IMR-90 (cell line): ENCODE measurements around the gene THEM5. TPM values are rescaled to one million over a fixed set of nuclear protein-coding genes. Genes with fewer than 3 reads are reported as not detected.

ENCODE experiments used
- ATAC-seq: fragments of 200-7000 bp; cut with Tn5 transposase; 2 replicates; pipeline ENCODE4 v1.9.1; 2020; ENCODE audit warnings: low read depth, mild to moderate bottlenecking, moderate library complexity
- BruUV-seq: library from RNA; stranded (reverse); fragments of 400-500 nt; replicated peaks from 2 replicates; lab custom pipeline; 2021; lab: Mats Ljungman, UMichigan
- CTCF ChIA-PET: fragments of 300-600 bp; formaldehyde crosslinking; extraction: SDS; loops from one replicate; lab custom pipeline; 2021; ENCODE audit warnings: antibody characterized with exemption; lab: Yijun Ruan, JAX
- POLR2A ChIA-PET: fragments of 300-600 bp; sonication (Branson Sonifier 250); formaldehyde crosslinking; loops from one replicate; lab custom pipeline; 2022; ENCODE audit warnings: antibody characterized with exemption; ENCODE audit not compliant: unreplicated experiment; lab: Charles Lee
- DNase-seq: peaks from one replicate; pipeline ENCODE4 v3.0.0; 2013
- H2AFZ ChIP-seq: replicated peaks from 2 replicates; pipeline ENCODE3; 2013; ENCODE audit warnings: low read length, mild to moderate bottlenecking; ENCODE audit not compliant: poor library complexity
- H2AK5ac ChIP-seq: 2 replicates; pipeline ENCODE4 v1.6.1; 2013; ENCODE audit warnings: low read depth, low read length, inconsistent platforms
- H2AK9ac ChIP-seq: replicated peaks from 2 replicates; pipeline ENCODE3; 2013; ENCODE audit warnings: mild to moderate bottlenecking, low read depth, low read length, moderate library complexity; ENCODE audit not compliant: poor library complexity
- H2BK120ac ChIP-seq: 2 replicates; pipeline ENCODE4 v1.6.1; 2013; ENCODE audit warnings: low read depth, low read length, inconsistent platforms
- H2BK15ac ChIP-seq: 3 replicates; pipeline ENCODE4 v1.6.1; 2013; ENCODE audit warnings: low read depth, low read length, inconsistent platforms
- H2BK20ac ChIP-seq: 2 replicates; pipeline ENCODE4 v1.6.1; 2013; ENCODE audit warnings: low read depth, mild to moderate bottlenecking, inconsistent platforms, low read length, moderate library complexity
- H2BK5ac ChIP-seq: 2 replicates; pipeline ENCODE4 v1.6.1; 2013; ENCODE audit warnings: mild to moderate bottlenecking, low read depth, low read length, inconsistent platforms; ENCODE audit not compliant: poor library complexity, severe bottlenecking
- H3K14ac ChIP-seq: replicated peaks from 2 replicates; pipeline ENCODE4 v1.6.1; 2013; ENCODE audit warnings: low read depth, low read length, inconsistent platforms
- H3K18ac ChIP-seq: 2 replicates; pipeline ENCODE4 v1.6.1; 2013; ENCODE audit warnings: low read depth, low read length, control low read depth
- H3K23ac ChIP-seq: 2 replicates; pipeline ENCODE4 v1.6.1; 2013; ENCODE audit warnings: low read depth, low read length, inconsistent platforms
- H3K27ac ChIP-seq: 2 replicates; pipeline ENCODE4 v1.5.1; 2013; ENCODE audit warnings: mild to moderate bottlenecking, control low read depth, low read length; ENCODE audit not compliant: insufficient read depth
- H3K27me3 ChIP-seq: 2 replicates; pipeline ENCODE4 v1.6.1; 2013; ENCODE audit warnings: low read length; ENCODE audit not compliant: control insufficient read depth, insufficient read depth
- H3K36me3 ChIP-seq: 2 replicates; pipeline ENCODE4 v1.6.1; 2013; ENCODE audit warnings: low read length, mixed read lengths; ENCODE audit not compliant: control insufficient read depth, insufficient read depth
- H3K4ac ChIP-seq: 2 replicates; pipeline ENCODE4 v1.6.1; 2013; ENCODE audit warnings: low read depth, low read length, inconsistent platforms
- H3K4me1 ChIP-seq: 2 replicates; pipeline ENCODE4 v1.6.1; 2013; ENCODE audit warnings: low read length, mixed read lengths; ENCODE audit not compliant: control insufficient read depth, insufficient read depth
- H3K4me2 ChIP-seq: 2 replicates; pipeline ENCODE4 v1.6.1; 2013; ENCODE audit warnings: low read depth, mild to moderate bottlenecking, control low read depth, low read length, moderate library complexity
- H3K4me3 ChIP-seq: 2 replicates; pipeline ENCODE4 v1.5.1; 2013; ENCODE audit warnings: low read depth, mild to moderate bottlenecking, control low read depth, low read length, moderate library complexity; ENCODE audit not compliant: insufficient read depth
- H3K56ac ChIP-seq: 2 replicates; pipeline ENCODE4 v1.6.1; 2013; ENCODE audit warnings: low read length, inconsistent platforms; ENCODE audit not compliant: insufficient read depth; ENCODE audit errors: extremely low read depth
- H3K79me1 ChIP-seq, 2 experiments: 2 replicates each; pipeline ENCODE4 v1.6.1; 2013; ENCODE audit warnings: low read length in 2 of 2, inconsistent platforms in 1 of 2, low read depth in 1 of 2
- H3K9ac ChIP-seq: 2 replicates; pipeline ENCODE4 v1.6.1; 2013; ENCODE audit warnings: low read depth, low read length, control low read depth
- H3K9me1 ChIP-seq: 2 replicates; pipeline ENCODE4 v1.6.1; 2013; ENCODE audit warnings: low read length, inconsistent platforms; ENCODE audit not compliant: insufficient read depth
- H3K9me3 ChIP-seq: 2 replicates; pipeline ENCODE4 v1.6.1; 2013; ENCODE audit warnings: low read length; ENCODE audit not compliant: control insufficient read depth, insufficient read depth
- H4K20me1 ChIP-seq: 2 replicates; pipeline ENCODE4 v1.6.1; 2013; ENCODE audit warnings: low read length, inconsistent platforms; ENCODE audit not compliant: insufficient read depth
- H4K5ac ChIP-seq: 2 replicates; pipeline ENCODE4 v1.6.1; 2013; ENCODE audit warnings: mild to moderate bottlenecking, low read depth, low read length, control low read depth
- H4K8ac ChIP-seq, 2 experiments: 2 replicates each; pipeline ENCODE4 v1.6.1; 2013; ENCODE audit warnings: low read depth in 2 of 2, low read length in 2 of 2, control low read depth in 1 of 2, inconsistent platforms in 1 of 2
- H4K91ac ChIP-seq: 2 replicates; pipeline ENCODE4 v1.6.1; 2013; ENCODE audit warnings: low read depth, low read length, inconsistent platforms; ENCODE audit not compliant: insufficient read depth
- MAFK ChIP-seq: IDR thresholded peaks from 2 replicates; pipeline ENCODE4 v1.6.1; 2012; ENCODE audit warnings: low read depth, low read length, improper control_type of control experiment
- NFE2L2 ChIP-seq: fragments of 150-350 bp; IDR thresholded peaks from 2 replicates; pipeline ENCODE4 v1.6.1; 2016; ENCODE audit warnings: low read depth, mild to moderate bottlenecking, low read length
- WGBS, 2 experiments: methylation state at CpG; one replicate each; pipeline versions ENCODE4 v1.1.5 to v1.1.7; 2013; ENCODE audit warnings: missing lambda C conversion rate in 2 of 2; ENCODE audit not compliant: insufficient read length in 1 of 2; ENCODE audit errors: extremely low coverage in 2 of 2; 5-methylcytosine and 5-hydroxymethylcytosine counted together
- dilution Hi-C: fragments of 300-500 bp; cut with HindIII; formaldehyde crosslinking; loops from one replicate; pipeline ENCODE4 v1.14.3; 2018; ENCODE audit warnings: low sequenced_read_pairs; ENCODE audit not compliant: unreplicated experiment
- in situ Hi-C: fragments of 300-500 bp; cut with MboI; formaldehyde crosslinking; loops from 3 replicates; pipeline ENCODE4 v1.14.3; 2019; ENCODE audit warnings: low sequenced_read_pairs, inconsistent platforms, mixed read lengths
- intact Hi-C: fragments of 100-400 bp; cut with micrococcal nuclease; formaldehyde crosslinking; loops from 2 replicates; pipeline ENCODE4 v1.10.0; 2022
- polyA plus RNA-seq, 3 experiments: library from polyadenylated mRNA; depleted of rRNA; stranded (reverse); fragments of >200 nt; gene quantifications; 2 replicates each; pipeline ENCODE4 v1.2.3, GENCODE V29; 2012; ENCODE audit warnings: low replicate concordance in 1 of 3
- total RNA-seq: library from RNA; depleted of rRNA; stranded (reverse); fragments of >200 nt; gene quantifications from 2 replicates; pipeline ENCODE4 v1.2.3, GENCODE V29; 2012

THEM5 gene
- total and polyA plus RNA-seq, 2 of the 4 experiments (the other 2 are of a cell fraction) = not detected

DNA sequence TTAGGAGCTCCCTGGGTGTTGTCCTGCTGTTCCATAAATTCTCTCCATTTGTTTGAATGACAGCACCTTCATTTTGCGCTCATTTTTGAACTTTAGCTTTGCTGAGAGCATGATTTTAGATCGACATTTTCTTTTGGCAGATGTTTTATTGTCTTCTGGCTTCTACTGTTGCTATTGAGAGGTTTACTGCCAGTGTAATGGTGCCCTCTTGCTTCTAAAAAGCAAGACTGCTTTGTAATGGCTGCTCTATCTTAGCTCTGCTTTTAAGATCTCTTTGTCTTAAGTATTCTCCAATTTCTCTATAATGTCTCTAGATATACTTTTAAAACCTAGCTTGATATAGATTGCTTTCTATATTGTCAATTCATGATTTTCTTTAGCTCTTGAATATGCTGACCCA lies 28.0 kb upstream of the THEM5 start:
- H3K36me3 ChIP-seq = peaks cover 4% of the 10 kb centered on the region
- no peak overlapping the region for H3K18ac ChIP-seq
- no peak overlapping the region for H2AK5ac ChIP-seq
- H4K5ac ChIP-seq = no peak overlapping the region
- no peaks in the 10 kb centered on the region for H3K9me3 ChIP-seq
- intact Hi-C loops (no loop called here), dilution Hi-C loops (loop anchor here (25.0 kb wide), 1 partner anchor 94 kb away; the partner anchor contains the start of gene TDRKH), in situ Hi-C loops (loop anchor here (10.0 kb wide), 1 partner anchor 123 kb away; no protein-coding TSS in a partner anchor)
- BruUV-seq = no TSS peak
- H3K27ac ChIP-seq = no peak overlapping the region
- H4K20me1 ChIP-seq = no peaks in the 10 kb centered on the region
- 0 out of 2 replicates have a peak, but pooled peaks have one; percentile 13 for TF ChIP-seq MAFK
- no peak for TF ChIP-seq NFE2L2
- H3K14ac ChIP-seq = no peak overlapping the region
- no peak overlapping the region for H2AFZ ChIP-seq
- no peaks in the 10 kb centered on the region for H3K4me1 ChIP-seq
- H2BK120ac ChIP-seq = no peak overlapping the region
- H3K23ac ChIP-seq = no peak overlapping the region
- no peak overlapping the region for H3K4me2 ChIP-seq
- H3K27me3 ChIP-seq = no peaks in the 10 kb centered on the region
- H3K4me3 ChIP-seq = no peak overlapping the region
- ATAC-seq = no peak
- ChIA-PET POLR2A (no interaction called here), CTCF (interaction anchor here (1.4 kb wide), 1 partner anchor 54 kb away, joined by 6 read pairs; no protein-coding TSS in a partner anchor)
- no peak overlapping the region for H4K91ac ChIP-seq
- no peak overlapping the region for H4K8ac ChIP-seq
- H2BK5ac ChIP-seq = no peak overlapping the region
- no peaks in the 10 kb centered on the region for H3K9me1 ChIP-seq
- no peak overlapping the region for H3K56ac ChIP-seq
- WGBS, 2 experiments = no CpG with 5 or more reads among the region's 2 CpGs
- H3K4ac ChIP-seq = no peak overlapping the region
- H2BK15ac ChIP-seq = no peak overlapping the region
- no peaks in the 10 kb centered on the region for H3K79me1 ChIP-seq
- H2BK20ac ChIP-seq = no peak overlapping the region
- no peak for DNase-seq
- H3K9ac ChIP-seq = no peak overlapping the region
- no peak overlapping the region for H2AK9ac ChIP-seq
